Measurements from ENCODE around the gene ACTG1. TPM values are rescaled to one million over a fixed set of nuclear protein-coding genes. Genes with fewer than 3 reads are reported as not detected.

ACTG1 gene
- total and polyA plus RNA-seq, 9 of the 15 experiments (the other 6 are each of a cell fraction or from before 2014, with no cell fraction given) = 224 to 1,775 (median 568) TPM

DNA sequence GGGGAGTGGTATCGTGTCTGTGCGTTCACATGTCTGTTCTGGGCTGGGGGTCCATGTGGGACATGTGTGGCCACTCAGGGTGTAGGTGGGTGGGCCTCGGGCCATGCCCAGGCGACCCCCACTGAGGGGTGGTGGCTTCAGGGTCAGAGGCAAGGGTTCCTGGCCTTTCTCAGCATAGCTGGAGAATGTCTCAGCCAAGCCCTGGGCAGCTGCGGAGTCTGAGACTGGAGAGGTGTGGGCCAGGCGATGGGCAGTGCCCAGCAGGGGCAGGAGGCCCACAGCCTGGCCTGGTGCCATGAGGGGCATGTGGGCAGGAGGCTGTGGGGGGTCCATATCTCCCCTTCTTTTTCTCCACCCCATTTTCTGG lies 16.8 kb upstream of the ACTG1 start (continued):
- TF ChIP-seq ZC3H11A (IDR thresholded peaks at IDR 0.05; ENCODE audit: low read depth, low read length) = no peak
- no peak for TF ChIP-seq DPF2 (IDR thresholded peaks at IDR 0.05)

DNA sequence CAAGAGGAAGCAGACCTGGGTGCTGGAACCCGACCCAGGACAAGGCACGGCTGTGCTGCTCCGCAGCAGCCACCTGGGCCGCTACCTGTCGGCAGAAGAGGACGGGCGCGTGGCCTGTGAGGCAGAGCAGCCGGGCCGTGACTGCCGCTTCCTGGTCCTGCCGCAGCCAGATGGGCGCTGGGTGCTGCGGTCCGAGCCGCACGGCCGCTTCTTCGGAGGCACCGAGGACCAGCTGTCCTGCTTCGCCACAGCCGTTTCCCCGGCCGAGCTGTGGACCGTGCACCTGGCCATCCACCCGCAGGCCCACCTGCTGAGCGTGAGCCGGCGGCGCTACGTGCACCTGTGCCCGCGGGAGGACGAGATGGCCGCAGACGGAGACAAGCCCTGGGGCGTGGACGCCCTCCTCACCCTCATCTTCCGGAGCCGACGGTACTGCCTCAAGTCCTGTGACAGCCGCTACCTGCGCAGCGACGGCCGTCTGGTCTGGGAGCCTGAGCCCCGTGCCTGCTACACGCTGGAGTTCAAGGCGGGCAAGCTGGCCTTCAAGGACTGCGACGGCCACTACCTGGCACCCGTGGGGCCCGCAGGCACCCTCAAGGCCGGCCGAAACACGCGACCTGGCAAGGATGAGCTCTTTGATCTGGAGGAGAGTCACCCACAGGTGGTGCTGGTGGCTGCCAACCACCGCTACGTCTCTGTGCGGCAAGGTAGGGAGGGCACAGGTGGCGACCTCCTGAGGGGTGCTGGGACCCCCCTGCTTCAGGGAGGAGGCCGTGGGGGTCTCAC lies 16.2 kb upstream of the ACTG1 start:
- no TSS peak for BruUV-seq (replicated peaks)
- in situ Hi-C loops (cut with MboI) (no loop called here), intact Hi-C loops (cut with micrococcal nuclease) (no loop called here)
- Histone ChIP-seq H3K4me2 (ENCODE audit: insufficient read depth, low read length) (no peak overlapping the region), H3K36me3 (ENCODE audit: control insufficient read depth, insufficient read depth, low read length) (no peaks in the 10 kb centered on the region), H3K27ac (ENCODE audit: extremely low read depth, low read depth, low read length) (no peak overlapping the region), H3K4me1 (replicated peaks in 1 of 2; ENCODE audit: control insufficient read depth in 2 of 2, insufficient read depth in 2 of 2, low read length in 2 of 2) (peaks cover 0 to 56% of the 10 kb centered on the region in 2 experiments; a peak in 2 of 5 replicates), H3K27me3 (ENCODE audit: control insufficient read depth in 2 of 2, insufficient read depth in 2 of 2, low read length in 2 of 2) (peaks cover 0 to 38% of the 10 kb centered on the region in 2 experiments; a peak in 3 of 5 replicates), H3K4me3 (no peak overlapping the region), H3K9ac (ENCODE audit: insufficient read depth in 1 of 2, low read depth in 2 of 2, low read length in 2 of 2) (no peak overlapping the region; a peak in 1 of 4 replicates), H3K9me3 (replicated peaks; ENCODE audit: control insufficient read depth, insufficient read depth, low read depth, low read length) (0 out of 2 replicates have a peak, but pooled peaks cover 2% of the 10 kb centered on the region), H4K20me1 (replicated peaks; ENCODE audit: control insufficient read depth, insufficient read depth, low read length) (no peaks in the 10 kb centered on the region), H3K79me2 (ENCODE audit: control insufficient read depth, insufficient read depth, low read length) (no peaks in the 10 kb centered on the region), H3K9me1 (ENCODE audit: control insufficient read depth, insufficient read depth, low read length) (no peaks in the 10 kb centered on the region), H2AFZ (ENCODE audit: low read depth, low read length) (no peak overlapping the region)
- TF ChIP-seq ZC3H4 (CRISPR knock-in tag; IDR thresholded peaks at IDR 0.05; ENCODE audit: borderline replicate concordance) (peak; percentile 14; the same call in 1 of the 2 replicates), RBM22 (IDR thresholded peaks at IDR 0.05; ENCODE audit: low read depth, low read length, poor library complexity, severe bottlenecking) (peak; percentile 16), POLR2G (IDR thresholded peaks at IDR 0.05; ENCODE audit: low read depth, low read length) (peak; percentile 73), ZNF561 (CRISPR knock-in tag; conservative IDR thresholded peaks at IDR 0.05) (no peak), ZNF583 (CRISPR knock-in tag; IDR thresholded peaks at IDR 0.05) (no peak)
- TF ChIP-seq, protein P1, sequence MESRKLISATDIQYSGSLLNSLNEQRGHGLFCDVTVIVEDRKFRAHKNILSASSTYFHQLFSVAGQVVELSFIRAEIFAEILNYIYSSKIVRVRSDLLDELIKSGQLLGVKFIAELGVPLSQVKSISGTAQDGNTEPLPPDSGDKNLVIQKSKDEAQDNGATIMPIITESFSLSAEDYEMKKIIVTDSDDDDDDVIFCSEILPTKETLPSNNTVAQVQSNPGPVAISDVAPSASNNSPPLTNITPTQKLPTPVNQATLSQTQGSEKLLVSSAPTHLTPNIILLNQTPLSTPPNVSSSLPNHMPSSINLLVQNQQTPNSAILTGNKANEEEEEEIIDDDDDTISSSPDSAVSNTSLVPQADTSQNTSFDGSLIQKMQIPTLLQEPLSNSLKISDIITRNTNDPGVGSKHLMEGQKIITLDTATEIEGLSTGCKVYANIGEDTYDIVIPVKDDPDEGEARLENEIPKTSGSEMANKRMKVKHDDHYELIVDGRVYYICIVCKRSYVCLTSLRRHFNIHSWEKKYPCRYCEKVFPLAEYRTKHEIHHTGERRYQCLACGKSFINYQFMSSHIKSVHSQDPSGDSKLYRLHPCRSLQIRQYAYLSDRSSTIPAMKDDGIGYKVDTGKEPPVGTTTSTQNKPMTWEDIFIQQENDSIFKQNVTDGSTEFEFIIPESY (CRISPR knock-in tag; IDR thresholded peaks at IDR 0.05) = 0 out of 2 replicates have a peak, but pooled peaks have one; percentile 34
- TF ChIP-seq, protein P2, sequence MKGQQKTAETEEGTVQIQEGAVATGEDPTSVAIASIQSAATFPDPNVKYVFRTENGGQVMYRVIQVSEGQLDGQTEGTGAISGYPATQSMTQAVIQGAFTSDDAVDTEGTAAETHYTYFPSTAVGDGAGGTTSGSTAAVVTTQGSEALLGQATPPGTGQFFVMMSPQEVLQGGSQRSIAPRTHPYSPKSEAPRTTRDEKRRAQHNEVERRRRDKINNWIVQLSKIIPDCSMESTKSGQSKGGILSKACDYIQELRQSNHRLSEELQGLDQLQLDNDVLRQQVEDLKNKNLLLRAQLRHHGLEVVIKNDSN (CRISPR knock-in tag; IDR thresholded peaks at IDR 0.05) = 0 out of 2 replicates have a peak, but pooled peaks have one; percentile 12
- ATAC-seq (no peak), FAIRE-seq (no peak), DNase-seq (ENCODE audit: extremely low read depth in 1 of 4, low spot score in 3 of 4) (no peak)
- CTCF ChIA-PET (ENCODE audit: low intra/inter-chr PET ratio) = no interaction called here
- POLR2A ChIA-PET = interaction anchor here (0.6 to 1.6 kb wide), 4 partner anchors 10 to 128 kb away, joined by 4 to 8 read pairs (median 5); partner anchors contain the start of gene ACTG1
- WGBS (ENCODE audit: insufficient coverage, low coverage, missing lambda C conversion rate) = 73% methylated on average over 58 of the region's 62 CpGs

Measured in K562 (cell line).